Measurements from ENCODE around the gene WARS2.

GRCh38 chr1:119086830-119087229 lies 53.6 kb downstream of the WARS2 start:
- TF ChIP-seq CTCF (IDR thresholded peaks at IDR 0.05) (no peak), ZFX (IDR thresholded peaks at IDR 0.05; ENCODE audit: borderline replicate concordance) (no peak)
